Cortex of kidney (tissue), 1 donor: ENCODE measurements around the gene CYB5B.

Experiments
- DNase-seq: peaks from one replicate; lab custom pipeline; 2025; lab: John Stamatoyannopoulos, UW

CYB5B gene

DNA sequence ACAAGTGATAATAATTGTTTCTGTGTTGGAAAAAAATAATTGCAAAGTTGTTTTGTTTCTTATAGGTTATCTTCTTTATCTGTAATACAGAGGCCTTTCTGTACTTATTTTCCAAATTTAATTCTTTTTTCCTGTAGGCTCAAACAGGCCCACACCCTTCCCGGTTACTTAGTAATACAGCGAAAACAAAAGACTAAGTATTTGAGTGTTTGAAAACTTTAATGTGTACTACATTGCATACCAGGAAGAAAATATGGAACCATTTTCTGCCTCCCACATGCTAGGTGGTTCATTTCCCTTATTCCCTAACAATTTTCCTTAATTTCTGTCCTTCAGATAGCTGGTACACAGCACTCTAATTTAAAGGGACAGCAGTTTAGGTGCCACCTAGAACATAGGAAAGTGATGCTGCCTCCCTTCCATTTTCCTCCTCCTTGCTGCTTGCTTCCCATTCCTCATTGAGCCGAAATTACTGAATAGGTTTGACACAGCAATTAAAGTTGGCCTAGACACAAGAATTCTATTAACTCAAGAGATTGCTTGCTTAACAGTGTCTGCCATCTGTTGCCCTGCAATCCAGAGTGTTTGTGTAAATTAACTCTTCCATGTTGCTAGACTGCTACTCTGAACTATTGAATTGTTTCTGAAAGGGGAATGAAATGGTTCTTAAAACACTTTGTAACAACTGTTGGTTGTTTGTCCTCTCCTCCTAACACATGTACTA, 24.2 kb downstream of the CYB5B start:
- no peak for DNase-seq

DNA sequence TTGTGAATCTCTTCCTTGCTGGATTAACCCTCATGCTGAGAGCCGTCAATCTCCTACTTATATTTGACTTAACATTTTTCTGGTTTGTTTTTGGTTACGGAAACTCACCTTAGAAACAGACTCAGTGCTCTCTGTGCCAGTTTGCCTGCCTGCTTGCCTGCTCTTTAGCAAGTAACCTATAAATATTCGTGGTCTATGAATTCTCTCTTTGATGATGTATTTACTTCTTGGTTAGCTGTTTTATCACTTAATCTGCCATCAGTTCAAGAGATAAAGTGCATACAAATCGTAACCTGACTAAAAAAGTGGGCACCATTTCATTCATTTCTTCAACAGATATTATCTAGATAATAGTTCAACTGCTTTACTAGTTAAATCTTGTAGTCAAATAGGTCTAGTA, 26.7 kb downstream of the CYB5B start:
- no peak for DNase-seq

GRCh38 chr16:69453936-69454335, 29.5 kb downstream of the CYB5B start:
- no peak for DNase-seq

GRCh38 chr16:69463876-69464275, 39.5 kb downstream of the CYB5B start:
- DNase-seq = no peak

DNA sequence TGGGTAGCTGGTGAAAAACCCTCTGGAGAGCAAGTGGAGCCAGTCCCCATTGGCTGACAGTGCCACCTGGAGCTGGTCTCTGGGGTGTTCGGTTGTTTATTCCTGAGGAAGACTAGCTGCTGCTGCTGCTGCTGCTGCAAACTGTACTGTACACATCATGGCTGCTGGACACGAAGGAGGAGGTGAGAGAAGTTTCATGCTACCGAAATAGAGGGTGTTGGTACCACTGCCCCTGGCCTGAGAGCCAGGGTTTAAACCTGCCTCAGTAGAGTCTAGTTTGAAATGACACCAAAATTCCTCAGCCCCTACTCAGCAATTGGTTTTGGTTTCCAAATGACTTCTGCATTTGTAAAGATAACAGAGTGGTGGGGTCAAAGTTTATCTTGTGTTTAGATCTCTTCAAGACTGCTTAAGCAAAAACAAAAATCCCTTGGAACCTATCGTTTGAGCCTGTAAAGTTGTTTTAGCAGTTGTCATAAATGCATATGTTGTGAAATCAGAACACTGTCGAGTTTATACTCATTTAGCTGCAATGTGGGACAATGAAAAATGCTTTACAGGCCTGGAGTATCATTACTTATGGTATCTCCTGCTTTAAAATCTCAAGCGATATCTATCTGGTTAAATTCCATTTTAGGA, 40.8 kb downstream of the CYB5B start:
- no peak for DNase-seq

- DNase-seq = no peak
Observed at GRCh38 chr16:69465881-69466280, 41.5 kb downstream of the CYB5B start.

- no peak for DNase-seq
Observed at GRCh38 chr16:69466547-69466946, 42.1 kb downstream of the CYB5B start.

- DNase-seq = no peak
Observed at GRCh38 chr16:69467080-69467479, 42.7 kb downstream of the CYB5B start.

GRCh38 chr16:69467531-69468204, 43.2 kb downstream of the CYB5B start:
- DNase-seq = no peak

DNA sequence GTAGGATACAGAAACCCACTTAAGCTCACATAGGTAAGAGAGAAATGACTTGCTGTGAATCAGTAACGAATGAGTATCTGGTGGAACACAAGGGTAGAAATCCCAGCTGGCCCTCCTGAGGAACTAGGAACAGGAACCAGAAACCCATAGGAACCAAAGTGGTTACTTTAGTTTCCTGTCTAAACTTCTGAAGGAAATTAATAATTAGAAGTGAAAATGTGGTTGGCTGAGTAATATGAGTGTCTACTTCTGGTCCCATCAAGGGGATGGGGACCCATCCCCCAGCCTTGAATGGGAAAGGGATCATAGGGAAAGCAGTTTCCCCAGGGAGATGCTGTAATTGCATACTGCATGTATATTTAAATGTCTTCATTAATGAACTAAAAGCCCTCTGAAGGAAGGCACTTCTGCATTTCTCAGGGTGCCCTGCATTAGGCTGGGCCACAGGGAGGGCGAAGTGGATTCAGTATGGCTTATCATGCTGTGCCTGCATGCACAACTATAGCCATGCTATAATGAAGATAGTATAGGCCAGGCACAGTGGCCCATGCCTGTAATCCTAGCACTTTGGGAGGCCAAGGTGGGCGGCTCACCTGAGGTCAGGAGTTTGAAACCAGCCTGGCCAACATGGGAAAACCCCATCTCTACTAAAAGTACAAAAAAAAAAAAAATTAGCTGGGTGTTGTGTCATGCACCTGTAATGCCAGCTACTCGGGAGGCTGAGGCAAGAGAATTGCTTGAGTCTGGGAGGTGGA, 45.6 kb downstream of the CYB5B start:
- no peak for DNase-seq

DNA sequence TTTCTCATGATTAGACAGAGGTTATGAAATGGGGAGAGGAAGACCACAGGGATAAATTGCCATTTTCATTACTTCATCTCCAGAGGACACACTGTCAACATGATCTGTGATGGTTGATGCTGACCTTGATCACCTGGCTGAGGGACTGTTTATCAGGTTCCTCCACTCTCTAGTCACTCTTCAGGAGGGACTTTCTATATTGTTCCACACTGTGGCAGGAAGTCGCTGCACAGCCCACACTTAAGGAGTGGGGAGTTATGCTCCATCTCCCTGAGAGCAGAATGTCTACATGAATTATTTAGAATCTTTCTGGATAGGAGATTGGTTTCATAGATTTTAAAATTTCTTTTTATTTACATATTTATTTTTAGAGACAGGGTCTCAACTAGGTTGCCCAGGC, 46.7 kb downstream of the CYB5B start:
- no peak for DNase-seq

- DNase-seq = no peak
Observed at GRCh38 chr16:69474408-69474807, 50.0 kb downstream of the CYB5B start.

GRCh38 chr16:69476920-69477443, 52.6 kb downstream of the CYB5B start:
- DNase-seq = no peak

- no peak for DNase-seq
Observed at GRCh38 chr16:69477546-69477945, 53.1 kb downstream of the CYB5B start.

DNA sequence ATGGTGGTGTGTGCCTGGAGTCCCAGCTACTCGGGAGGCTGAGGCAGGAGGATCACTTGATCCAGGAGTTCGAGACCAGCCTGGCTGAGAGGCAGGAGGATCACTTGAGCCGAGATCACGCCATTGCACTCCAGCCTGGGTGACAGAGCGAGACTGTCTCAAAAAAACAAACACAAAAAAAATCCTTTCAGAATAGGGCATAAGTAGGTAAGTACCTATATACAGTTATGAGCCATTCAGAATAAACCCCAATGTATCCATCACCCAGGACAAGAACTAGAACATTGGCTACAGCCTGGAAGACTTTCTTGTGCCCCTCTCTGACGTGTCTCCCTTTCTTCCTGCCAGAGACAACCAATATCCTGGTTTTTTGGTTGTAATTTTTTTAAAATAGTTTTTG, 54.3 kb downstream of the CYB5B start:
- DNase-seq = no peak

DNA sequence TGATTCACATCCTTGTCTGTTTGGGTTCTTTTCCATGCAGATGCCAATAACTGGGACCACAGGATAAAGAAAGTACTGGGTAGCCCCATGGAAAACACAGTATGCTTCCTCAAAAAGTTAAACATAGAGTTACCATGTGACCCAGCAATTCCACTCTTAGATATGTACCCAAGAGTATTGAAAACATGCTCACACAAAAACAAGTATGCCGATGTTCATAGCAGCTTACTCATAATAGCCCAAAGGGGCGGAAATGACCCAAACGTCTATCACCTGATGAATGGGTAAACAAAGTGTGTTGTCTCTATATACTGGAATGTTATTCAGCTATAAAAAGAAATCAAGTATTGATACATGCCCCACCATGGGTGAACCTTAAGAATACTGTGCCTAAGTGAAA, 55.4 kb downstream of the CYB5B start:
- DNase-seq = no peak

GRCh38 chr16:69481901-69482341, 57.5 kb downstream of the CYB5B start:
- DNase-seq = no peak

DNA sequence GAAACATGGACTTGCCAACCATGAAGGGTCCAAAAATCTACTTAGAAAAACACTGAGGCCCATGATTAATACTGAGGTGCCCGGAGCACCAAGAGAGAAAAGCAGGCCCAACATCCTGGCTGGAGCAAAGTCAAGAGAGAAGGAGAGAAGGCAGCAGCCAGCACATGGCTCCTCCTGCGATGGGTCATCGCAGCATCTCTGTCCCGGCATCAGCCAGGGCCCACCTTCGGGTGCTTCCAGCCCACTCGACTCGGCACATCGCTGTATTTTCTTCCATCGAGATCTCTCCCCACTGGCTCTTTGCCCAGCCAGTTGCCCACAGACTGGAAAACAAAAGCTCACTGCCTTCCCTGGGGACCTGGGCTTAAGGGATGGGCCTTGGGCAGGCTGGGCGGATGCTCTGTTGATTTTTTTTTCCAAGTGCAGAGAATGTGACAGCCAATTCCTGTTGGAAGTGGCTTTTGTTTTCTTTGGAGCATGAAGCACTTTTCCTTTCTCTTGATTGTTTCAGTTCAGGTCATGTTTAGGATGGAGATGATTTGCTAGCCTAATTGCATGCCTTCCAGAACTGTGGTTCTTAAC, 58.1 kb downstream of the CYB5B start:
- DNase-seq = no peak

- no peak for DNase-seq
Observed at GRCh38 chr16:69483611-69484010, 59.2 kb downstream of the CYB5B start.

DNA sequence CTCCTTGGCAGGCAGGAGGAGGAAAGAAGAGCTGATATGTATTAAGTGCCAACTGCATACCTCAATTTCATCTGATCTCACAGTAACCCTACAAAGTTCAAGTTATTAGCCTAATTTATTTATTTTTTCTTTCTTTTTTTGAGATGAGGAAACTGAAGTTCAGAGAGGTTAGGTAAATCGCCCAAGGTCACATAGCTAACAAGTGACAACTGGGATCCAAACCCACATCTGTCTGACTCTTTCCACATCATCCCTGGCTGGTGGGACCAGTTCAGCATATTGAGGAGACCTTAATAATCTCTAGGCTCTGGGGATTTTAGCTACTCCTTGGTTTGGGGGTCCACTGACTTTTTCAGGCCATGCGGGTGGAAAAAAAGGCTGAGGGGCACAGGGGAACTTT, 60.9 kb downstream of the CYB5B start:
- no peak for DNase-seq

GRCh38 chr16:69485816-69486215, 61.4 kb downstream of the CYB5B start:
- DNase-seq = no peak

GRCh38 chr16:69486272-69486671, 61.9 kb downstream of the CYB5B start:
- DNase-seq = no peak
